HG03196 (cell line): Measurements from ENCODE around the gene RNF212.
A peak's percentile ranks its signal among the peaks of the same experiment; 100 is the strongest.

Experiments
- ATAC-seq: cut with Tn5 transposase; IDR thresholded peaks from one replicate; pipeline ENCODE4 v1.9.1; 2021; ENCODE audit not compliant: unreplicated experiment

Gene RNF212

DNA sequence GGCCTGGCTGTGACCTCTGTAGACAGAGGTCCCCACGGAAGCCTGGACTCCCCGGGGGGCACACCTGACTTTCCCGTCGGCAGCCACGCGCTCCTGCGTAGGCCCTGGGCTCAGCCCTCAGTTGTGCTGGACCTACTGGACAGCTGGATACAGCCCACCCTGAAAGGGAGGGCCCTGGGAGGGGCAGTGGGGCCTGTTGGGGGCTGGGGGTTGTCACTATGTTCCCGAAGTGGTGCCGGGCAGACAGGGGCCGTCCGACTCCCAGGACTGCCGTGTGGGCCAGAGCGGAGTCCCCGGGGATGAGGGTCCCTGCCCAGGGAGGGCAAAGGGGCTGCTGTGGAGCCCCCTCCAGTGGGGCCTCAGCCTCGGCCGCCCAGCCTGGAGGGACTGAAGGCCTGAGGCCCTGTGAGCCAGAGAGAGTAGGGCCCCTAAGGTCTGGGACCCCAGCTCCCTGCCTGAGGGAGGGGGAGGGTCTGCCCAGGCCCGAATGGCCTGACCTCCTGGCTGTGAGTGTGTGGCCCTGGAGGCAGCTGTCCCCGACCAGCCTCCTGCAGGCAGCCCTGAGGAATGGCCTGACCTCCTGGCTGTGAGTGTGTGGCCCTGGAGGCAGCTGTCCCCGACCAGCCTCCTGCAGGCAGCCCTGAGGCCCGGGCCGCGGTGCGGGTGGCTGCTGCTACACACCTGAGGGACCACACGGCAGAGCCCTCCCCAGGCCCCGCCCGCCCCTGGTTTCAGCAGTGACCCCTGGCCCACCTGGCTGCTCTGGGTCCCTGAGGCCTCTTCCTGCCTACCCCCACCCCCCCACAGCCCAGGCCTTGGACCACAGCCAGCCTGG is 76.2 kb downstream of the RNF212 start:
- ATAC-seq = no peak

DNA sequence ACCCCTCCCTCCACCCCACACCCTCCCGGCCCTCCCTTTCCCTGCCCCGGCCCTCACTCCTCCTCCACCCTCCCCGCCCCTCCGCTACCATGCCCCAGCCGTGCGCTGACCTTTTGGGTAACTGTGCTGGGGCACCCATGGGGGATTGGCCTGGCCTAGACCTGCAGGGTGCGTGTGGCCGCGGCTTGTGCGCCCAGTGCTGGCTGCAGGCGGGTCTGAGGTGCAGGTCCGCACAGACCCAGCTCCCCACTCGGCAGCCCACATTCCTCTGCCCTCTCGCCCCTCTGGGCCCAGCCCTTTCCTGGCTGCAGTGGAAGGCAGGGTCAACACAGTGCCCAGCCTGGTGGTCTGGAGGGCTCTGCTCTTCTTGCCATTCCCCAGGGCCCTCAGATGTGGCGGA is 77.3 kb downstream of the RNF212 start:
- ATAC-seq = no peak

DNA sequence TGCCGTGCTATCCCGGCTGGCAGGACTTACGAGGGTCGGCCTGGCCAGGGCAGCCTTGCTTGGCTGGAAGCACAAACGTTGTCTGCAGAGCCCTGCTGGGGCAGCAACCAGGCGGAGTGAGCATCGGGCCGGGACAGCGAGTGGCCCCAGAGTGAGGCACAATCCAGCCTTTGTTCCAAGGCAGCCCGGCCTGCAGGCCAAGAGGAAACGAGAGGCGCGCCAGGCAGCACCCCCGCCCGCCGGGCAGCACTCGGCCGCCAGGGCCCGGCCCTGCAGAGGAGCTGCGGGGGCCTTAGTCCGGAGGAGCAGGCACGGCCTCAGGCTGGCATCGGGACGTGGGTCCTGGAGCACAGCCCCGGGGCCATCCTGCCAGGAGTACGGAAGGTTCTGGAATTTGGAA is 77.9 kb downstream of the RNF212 start:
- no peak for ATAC-seq

GRCh38 chr4:1033840-1034551 is 79.4 kb downstream of the RNF212 start:
- no peak for ATAC-seq

- no peak for ATAC-seq
Observed at GRCh38 chr4:1032861-1033260, 80.5 kb downstream of the RNF212 start.

DNA sequence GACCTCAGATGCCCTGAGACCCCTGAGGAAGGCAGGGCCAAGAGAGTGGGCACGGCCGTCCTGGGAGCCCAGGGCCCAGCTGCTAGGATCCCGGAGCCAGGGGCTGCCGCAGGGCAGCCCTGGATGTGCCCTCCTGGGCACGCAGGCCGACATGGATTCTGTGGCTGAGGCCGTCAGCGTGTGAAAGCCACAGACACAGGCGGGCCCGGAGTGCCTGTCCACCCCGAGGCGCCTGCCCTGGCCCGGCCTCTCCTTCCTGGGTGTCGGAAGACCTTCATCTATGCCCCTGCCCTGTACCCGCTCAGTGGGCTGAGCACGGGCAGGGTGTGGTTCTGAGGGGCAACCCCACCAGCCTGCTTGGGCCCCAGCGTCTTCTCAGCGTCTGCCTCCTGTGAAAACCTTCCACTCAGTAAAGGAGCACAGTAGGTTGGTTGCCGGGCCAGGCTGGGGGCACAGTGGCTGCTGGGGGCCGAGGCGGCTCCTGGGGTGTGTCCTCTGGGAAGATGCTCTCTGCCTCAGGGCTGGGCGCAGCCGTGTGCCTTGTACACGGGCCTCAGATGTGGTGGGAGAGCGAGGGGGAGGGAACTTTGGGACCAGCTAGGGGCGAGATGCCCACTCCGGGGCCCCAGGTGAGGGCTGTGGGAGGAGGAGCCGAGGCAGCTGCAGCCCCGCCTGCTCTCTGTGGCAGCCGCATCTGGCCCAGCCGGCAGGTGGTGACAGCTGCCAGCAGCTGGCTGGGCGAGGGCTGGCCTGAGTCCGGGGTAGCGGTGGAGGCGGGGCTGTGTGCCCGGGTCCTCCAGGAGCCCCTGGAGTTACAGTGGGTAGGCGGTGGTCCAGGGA is 81.2 kb downstream of the RNF212 start:
- no peak for ATAC-seq

- no peak for ATAC-seq
Observed at GRCh38 chr4:1031346-1031745, 82.0 kb downstream of the RNF212 start.

- no peak for ATAC-seq
Observed at GRCh38 chr4:1030559-1030958, 82.8 kb downstream of the RNF212 start.

DNA sequence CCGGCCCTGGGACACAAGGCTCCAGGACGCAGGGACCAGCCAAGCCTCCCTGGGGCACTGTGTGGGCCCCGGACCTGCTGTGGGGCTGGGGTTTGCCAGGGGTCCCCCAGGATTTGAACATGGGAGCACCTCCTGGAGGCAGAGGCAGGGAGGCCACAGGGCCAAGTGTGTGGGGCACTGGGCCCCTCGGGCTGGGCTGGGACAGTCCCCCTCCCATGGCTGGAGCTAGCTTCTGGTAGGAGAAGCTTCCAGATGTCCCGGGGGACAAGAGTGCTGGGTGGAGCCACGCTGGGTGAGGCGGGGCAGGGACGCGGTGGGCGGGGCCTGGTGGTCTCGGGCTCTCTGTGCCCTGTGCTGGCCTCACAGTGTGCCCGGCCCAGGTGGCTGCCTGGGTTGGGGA is 83.3 kb downstream of the RNF212 start:
- no peak for ATAC-seq

- no peak for ATAC-seq
Observed at GRCh38 chr4:1029529-1029928, 83.8 kb downstream of the RNF212 start.

DNA sequence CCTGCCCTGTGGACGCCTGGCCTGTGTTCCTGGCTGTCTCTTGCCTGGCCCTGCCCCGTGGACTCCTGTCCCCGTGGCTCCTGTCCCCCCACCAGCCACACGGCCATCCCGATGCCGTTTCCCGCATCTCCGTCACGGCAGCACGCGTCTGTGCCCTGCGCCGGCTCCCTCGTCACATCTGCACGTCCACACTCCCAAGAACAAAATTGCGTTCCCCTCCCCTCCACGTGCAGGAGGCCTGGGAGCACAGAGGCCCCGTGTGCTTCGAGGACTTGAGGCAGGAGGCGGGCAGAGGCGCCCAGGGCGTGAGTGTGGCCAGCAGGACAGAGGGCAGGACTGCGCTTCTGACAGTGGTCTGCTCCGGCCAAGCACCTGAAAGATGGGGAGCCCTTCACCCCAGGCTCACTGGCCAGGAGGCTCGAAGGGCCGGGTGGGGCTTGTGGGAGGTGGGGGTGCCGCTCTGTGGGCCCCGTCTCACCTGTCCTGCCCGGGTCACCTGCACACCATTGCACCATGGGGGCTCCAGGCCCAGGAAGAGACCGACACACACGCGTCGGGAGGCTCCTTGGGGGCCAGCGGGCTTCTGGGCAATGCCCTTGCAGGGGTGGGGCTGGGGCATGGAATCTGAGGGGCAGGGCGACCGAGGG is 84.7 kb downstream of the RNF212 start:
- no peak for ATAC-seq

DNA sequence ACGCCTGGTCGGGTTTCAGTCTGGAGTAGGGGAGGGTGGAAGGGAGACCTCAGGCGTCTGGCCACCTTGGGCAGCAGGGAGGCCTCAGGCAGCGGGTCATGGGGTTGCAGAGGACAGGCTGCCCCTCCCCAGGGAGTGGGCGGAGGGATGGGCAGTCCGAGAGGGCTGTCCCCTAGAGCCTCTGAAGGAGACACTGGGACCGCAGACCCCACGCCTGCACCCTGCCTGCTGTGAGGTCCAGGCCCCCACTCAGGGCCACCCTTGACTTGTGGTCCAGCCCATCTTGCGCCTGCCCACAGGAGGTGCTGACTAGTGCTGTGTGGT is 85.5 kb downstream of the RNF212 start:
- no peak for ATAC-seq

- no peak for ATAC-seq
Observed at GRCh38 chr4:1027219-1027914, 86.0 kb downstream of the RNF212 start.

- ATAC-seq = peak; percentile 59
Observed at GRCh38 chr4:1026115-1026514, 87.2 kb downstream of the RNF212 start.

GRCh38 chr4:1024882-1025545 is 88.3 kb downstream of the RNF212 start:
- no peak for ATAC-seq

- ATAC-seq = no peak
Observed at GRCh38 chr4:1023895-1024740, 89.2 kb downstream of the RNF212 start.

DNA sequence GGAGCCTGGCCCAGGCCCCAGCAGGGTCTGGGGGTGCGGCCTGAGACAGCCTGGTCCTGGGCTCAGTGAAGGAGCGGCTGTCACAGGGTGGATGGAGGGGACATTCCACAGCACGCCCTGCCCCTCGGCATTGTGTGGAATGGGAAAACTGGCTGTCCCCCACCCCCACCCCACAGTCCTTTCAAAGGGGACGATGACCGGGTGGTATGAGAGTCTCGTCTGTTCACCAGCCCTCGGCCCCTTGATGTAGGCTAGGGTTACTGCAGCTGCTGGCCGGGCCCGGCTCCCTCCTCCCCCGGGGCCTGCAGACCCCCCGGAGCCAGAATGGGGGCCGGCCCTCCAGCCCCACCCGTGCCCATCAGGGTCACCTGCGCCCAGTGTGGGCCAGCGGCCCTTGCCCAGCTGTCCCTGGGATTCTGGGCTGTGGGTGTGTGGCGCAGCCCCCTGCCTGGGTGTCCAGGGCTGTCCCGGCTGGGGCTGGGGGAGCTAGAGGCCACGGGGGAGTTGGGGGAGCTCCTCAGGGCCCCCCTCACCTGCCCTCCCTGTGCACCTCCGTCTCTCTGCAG is 90.2 kb downstream of the RNF212 start:
- ATAC-seq = no peak

DNA sequence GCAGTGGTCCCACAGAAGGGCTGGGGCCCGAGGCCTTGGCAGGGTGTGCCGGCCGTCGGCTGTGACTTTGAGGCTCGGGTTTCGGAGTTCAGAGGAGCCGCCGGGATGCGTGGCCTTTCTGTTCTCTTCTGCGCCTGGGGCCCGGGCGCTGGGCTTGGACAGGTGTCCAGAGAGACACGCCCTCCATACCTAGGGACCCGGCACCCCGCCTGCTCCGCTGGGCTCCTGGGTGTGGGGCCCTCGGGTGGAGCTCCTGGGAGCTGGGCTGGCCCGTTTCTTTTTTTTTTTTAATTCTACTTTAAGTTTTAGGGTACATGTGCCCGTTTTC is 90.7 kb downstream of the RNF212 start:
- ATAC-seq = no peak
